Ecto neural progenitor cell (in vitro differentiated cells): Measurements from ENCODE around the gene CDK5.

Source experiments
- DNase-seq: peaks from one replicate; pipeline ENCODE4 v3.0.0-alpha.2; 2018; ENCODE audit warnings: low spot score

CDK5 gene

DNA sequence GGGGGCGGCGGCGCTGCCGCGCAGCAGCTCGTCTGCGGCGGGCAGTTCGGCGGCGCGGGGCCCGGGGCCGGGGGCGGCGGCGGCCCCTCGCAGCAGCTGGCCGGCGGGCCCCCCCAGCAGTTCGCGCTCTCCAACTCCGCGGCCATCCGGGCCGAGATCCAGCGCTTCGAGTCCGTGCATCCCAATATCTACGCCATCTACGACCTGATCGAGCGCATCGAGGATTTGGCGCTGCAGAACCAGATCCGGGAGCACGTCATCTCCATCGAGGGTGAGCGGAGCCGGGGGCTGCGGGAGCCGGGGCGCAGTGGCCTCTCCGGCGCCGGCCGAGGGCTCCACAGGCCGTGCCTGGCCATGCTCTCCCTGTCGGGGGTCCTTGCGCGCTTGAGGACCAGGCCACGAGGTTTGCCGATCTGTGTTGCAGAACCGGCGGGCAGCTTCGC is 29.1 kb upstream of the CDK5 start:
- no peak for DNase-seq

- peak; percentile 93 for DNase-seq
Measured at GRCh38 chr7:151085691-151086620, 28.3 kb upstream of the CDK5 start, which contains the start of gene AGAP3. Gene AGAP3 (plus strand): TSS chr7:151086475. CDS start chr7:151086742, 267 bp downstream.

DNA sequence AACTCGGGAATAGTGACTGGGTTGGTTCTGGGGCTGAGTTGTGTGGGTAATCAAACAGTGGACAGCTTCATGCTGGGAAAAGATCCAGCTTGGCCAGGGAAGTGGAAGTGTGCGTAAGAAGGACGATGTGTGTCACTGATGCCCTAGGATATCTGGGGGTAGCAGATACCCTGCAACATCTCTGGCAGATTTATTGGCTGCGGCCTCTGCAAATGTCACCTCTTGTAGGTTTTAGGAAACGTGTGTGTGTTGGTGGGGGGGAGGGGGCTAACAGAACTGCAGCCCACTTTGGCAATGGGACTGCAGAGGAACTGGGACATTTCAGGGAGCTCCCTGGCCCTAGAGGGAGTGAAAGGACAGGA is 27.6 kb upstream of the CDK5 start:
- no peak for DNase-seq

- DNase-seq = no peak
Measured at GRCh38 chr7:151083824-151084160, 26.1 kb upstream of the CDK5 start.

DNA sequence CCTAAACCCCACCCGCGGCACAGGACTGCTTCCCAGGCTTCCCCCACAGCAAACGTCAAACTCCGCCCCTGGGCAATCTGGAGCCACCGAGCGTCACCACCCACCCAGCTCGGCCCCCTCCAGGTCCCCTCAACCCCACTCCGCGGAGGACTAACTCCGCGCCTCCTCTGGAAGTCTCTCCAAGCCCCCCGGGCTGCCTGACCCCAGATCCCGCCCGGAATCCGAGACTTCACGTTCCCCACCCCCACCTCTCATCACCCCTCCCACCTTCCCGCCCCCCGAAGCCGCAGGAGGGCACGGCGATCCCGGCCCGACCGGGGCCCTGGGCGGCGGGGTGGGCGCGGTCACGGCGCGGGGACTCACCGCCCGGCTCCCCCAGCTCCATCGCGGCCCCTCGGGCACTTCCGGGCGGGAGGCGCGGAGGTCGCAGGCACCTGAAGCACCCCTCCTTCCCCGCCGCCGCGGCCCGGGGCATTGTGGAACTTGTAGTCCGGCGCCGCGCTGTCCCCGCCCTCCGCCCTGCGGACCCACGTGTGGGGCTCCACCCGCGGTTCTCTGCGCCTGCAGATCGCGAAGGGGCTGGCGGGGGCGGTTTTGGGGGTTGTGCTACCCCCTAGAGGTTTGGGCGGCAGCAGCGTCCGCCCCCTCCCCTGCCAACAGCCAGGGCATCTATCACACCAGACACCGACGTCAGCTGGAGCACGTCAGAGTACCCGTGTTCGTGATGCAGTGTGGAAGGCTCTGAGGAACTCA is 25.6 kb upstream of the CDK5 start, which contains the start of gene TMUB1:
Gene TMUB1, minus strand, starts transcription at position 423 of the 753 bp plus-strand sequence. CDS start 930 bp downstream, outside the sequence.
- DNase-seq = peak; percentile 83

DNA sequence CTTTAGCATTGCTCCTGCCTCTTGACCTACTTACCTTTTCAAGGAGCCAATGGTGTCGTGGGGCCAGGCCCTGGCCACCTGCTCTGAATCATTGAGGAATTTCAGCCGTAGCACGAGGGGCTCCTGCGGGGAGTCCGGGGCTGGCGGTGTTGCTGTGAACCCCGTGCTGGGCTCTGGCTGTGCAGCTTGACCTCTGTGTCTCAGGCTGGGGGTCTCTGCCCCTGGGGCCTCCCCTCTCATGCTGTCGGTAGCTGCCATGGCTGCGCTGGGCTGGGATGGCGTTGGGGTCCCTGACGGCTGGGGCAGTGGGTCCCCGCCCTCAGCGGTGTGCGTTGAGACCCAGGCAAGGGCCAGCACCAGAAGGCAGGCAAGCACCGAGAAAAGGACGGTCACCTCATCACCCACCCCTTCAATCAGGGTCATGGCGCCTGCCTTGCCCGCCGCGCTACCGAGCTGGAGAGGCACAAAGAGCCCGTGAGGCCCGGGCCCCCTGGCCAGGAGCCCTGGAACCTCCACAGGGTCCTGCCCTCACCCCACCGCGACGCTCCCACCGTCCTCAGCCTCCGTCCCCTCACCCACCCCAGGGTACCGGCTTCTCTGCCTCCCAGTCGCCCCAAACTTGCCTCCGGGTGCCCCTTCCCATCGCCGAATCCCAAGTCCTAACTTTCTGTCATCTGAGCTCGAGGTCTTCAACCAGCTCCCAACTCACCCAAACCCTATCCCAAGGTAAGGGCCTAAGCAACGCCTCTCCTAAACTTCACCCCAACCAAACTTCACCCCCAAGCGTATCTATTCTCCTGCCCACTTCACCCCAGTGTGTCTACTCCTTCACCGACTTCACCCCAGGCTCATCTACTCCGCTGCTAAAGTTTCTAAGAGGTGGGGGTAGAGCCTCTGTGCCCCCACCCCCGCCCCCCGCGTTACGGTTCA is 24.7 kb upstream of the CDK5 start:
- no peak for DNase-seq

DNA sequence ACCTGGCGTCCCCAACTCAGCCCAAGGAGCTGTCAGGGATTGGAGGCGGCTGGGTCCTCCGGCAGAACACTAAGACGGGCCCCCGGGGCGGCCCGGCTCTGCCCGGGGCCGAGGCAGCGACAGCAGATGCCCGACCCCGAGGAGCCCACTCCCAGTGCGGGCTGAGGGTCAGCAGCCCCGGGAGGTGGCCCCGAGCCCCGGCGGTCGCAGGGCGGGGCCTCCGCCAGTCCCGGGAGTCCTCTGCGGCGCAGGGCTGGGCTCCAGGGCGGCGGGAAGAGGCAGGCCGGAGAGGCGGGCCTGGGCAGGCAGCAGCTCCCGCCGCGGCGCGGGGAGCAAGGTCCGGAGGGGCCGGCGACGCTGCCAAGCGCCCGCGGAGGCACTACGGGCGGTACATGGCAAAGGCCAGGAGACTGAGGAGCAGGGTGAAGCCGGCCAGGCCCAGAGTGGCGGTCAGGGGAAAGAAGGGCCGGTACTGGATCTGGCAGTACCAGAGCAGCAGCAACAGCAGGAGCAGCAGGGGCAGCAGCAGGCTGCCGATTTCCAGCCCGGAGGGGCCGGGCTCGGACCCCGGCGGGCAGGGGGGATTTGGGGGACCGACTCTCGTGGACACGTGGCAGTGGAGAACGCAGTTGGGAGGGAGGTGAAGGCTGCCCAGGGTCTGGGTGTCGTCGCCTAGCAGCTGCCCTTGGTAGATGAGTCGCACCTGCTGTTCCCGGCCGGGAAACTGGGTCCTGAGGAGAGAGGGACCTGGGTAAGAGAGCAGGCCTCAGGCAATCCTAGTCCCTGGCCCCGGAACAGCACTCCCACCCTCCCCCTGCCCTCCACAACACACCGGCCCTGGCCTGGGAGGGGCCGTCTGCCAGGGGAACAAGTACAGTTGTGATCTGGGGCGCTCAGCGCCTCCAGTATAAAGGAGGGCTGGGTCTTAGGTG is 23.7 kb upstream of the CDK5 start:
- DNase-seq = no peak

DNA sequence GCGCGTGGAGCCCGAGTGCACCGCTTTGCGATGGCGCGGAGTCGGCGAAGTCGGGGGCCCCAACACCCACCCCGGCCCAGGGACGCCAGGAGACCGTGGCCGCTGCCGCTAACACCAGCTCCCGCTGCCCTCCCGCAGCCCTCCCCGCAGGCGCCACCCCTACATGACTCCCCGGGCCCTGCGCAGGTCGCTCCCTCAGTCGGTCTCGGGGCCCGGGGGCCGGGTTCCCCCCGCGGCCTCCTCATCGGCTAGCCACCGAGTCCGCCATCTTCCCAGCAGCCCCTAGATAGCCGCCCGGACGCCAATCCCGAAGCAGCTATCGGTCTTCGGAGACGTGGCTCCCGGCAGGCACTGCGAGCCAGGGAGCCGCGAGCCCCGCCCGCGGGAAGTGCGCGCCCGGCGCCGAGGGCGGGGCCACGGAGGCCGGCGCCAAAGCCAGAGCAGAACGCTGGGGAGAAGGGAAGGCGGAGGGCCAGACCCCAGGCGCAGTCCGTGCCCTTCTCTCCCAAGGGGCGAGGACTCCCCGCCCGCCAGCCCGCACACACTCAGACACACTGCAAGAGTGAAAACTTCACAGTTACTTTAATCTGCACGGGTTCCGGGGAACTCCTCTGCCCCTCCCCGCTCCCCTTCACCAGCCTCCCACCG is 22.9 kb upstream of the CDK5 start, which contains the start of gene FASTK:
Gene FASTK, minus strand, starts transcription at position 288 of the 648 bp plus-strand sequence. Its CDS starts 43 bp downstream, at position 245.
- peak; percentile 92 for DNase-seq

GRCh38 chr7:151080067-151080521 is 22.4 kb upstream of the CDK5 start:
- DNase-seq = no peak

DNA sequence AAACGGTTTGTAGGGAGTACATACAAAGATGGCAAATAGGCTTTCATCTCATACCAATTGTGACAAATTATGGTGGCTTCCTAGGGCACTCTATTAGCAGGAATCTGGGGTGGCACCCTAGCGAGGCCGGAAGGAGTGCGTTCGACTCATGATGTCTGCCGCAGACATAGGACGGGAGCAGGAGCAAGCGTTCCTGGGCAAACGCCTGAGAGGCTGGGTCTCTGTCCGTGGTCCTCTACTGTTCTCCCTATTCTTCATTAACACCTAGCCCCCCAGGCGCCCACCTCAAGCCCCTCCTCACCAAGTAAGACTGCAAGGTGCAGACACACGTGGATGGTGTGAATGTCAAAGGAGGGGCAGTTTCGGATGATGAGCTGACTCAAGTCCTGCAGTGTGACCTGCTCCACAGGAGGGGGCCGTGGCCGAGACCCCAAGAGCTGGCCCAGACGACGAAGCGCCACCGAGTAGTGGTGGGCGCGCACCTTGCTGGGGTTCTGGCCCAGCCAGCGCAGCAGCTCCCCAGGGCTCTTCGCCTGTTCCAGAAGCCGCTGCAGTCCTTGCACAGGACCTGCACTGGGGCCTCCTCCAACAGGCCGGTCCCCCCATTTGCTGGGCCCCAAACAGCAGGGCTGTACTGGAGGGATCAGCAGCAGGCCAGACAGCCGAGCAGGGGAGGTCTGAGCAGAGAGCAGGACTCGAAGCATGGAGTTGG is 21.7 kb upstream of the CDK5 start:
- no peak for DNase-seq

DNA sequence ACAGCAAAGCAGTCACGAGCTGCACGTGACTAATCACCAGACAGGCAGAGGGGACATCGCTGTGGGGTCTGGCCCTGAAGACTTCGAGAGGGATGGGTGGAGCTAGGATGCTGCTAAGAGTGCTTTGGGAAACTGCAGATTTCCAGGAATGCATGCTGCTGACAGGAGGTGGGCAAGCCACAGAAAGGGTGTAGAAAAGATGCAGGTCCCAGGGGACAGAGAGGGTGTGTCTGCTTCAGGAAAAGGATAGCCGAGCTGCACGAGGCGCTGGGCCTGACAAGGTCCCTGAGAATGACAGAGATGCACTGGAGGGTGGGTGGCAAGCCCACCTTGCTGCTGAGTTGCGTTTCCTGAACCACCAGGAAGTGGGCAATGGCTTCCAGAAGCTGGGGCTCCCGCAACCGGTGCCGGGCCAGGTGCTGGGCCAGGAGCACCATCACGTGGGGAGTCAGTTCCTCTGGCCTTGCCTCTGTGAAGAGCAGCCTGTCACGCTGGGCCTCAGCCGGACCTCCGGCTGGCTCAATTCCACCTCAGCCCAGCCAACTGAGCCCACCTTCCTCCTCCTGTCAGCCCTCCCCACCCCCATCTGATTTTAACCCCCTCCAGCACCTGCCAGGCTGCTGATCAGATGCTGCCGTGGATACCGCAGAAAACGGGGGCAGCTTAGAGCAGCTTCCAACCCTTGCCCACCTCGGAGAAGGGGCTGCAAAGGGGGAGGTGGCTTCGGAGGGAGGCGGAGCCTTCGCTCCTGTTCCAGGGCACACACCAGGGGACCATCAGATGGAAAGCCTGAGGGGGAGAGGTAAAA is 20.7 kb upstream of the CDK5 start:
- no peak for DNase-seq

GRCh38 chr7:151077705-151078232 is 20.1 kb upstream of the CDK5 start:
- no peak for DNase-seq

DNA sequence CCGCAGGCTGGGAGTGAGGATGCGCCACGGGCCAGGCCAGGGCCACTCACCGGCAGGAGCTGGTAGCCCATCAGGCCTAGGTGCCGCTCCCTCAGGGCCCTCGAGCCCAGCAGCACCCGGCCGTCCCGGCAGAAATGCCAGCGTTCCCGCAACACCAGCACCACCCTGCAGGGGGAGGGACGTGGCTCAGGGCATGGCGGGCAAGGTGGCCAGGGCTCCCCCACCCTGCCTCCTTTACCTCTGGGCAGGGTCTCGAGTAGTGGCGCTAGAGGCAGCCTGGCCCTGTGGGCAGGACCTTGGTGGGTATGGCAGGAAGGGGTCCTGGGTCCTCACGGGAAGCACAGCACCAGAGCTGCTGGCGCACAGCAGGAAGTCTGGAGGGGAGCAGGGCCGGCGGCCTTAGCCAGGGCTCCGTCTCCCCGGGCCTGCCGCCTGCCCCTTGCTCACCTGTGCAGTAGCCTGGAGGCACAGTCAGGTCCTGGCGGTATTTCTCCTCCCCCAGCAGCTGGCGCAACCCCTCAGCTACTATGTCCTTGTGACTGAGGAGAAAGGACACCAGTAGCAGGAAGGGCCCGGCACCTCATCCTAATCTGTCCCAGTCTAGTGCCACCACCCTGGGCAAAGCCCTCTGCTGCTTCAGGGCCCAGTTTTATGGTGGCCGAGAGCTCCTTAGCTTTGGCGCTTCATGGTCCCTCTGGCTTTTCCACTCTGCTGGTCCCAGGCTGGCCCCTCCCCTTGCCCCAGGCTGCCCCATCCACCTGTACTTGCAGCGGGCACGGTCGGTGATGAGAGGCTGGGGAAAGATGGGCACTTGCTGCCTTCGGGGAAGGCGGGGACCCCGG is 19.4 kb upstream of the CDK5 start:
- DNase-seq = peak; percentile 68

DNA sequence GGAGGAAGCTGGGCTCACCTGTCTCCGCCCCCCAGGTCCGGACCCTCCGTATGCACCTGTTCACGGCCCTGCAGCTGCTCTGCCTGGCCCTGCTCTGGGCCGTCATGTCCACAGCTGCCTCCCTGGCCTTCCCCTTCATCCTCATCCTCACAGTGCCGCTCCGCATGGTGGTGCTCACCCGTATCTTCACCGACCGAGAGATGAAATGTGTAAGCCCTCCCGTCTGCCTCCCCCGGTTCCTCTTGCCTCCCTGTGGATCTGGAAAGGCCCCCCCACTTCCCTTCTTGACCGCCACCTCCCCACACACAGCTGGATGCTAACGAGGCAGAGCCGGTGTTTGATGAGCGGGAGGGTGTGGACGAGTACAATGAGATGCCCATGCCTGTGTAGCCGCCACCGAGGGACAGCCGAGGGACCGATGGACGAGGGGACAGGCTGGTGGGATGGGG is 18.3 kb upstream of the CDK5 start:
- DNase-seq = no peak

DNA sequence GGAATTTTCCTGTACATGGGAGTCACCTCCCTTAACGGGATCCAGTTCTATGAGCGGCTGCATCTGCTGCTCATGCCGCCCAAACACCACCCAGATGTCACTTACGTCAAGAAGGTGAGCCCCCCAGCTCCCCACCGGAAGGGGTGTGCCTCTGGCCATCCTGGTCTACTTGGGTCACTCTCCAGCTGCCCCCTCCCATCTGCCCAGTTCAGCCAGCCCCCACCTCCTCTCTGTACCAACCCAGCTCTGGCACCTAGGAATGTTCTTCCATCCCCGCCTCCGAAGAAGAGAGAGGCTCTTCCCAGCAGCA is 17.9 kb upstream of the CDK5 start:
- no peak for DNase-seq

DNA sequence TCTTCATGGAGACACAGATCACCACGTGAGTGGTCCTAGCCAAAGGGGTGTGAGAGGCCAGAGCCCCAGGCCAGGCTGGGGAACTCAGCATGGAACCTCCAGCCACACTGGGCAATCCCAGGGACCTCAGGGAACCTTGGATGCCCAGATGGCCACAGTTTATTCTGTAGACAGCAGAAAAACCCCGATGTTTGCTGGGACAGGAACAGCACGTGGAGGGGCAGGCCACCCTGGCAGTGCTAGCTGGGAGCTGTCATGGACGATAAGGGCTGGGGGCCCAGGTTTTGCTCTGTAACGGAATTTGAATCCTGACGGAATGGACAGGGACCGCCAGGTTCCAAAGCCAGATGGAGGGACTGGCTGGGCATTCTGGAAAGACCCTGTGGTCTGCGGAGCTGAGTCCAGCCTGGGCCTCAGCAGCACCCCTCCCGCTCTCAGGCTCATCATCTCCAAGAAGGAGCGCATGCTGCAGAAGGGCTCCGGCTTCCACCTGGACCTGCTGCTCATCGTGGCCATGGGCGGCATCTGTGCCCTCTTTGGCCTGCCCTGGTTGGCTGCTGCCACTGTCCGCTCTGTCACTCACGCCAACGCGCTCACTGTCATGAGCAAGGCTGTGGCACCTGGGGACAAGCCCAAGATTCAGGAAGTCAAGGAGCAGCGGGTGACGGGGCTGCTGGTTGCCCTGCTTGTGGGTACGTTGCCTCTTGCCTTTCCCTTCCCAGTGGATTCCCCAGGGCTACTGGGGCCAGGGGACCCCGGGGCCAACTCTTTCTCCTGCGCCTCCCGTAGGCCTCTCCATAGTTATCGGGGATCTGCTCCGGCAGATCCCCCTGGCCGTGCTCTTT is 17.3 kb upstream of the CDK5 start:
- DNase-seq = no peak
